RWPE1 (cell line): ENCODE results near the gene SLC25A13.

Source experiments
- CTCF ChIA-PET: fragments of 350-600 bp; sonication (Branson Sonifier 250); formaldehyde crosslinking; extraction: SDS; loops from one replicate; lab custom pipeline; 2021; lab: Yijun Ruan, JAX
- POLR2A ChIA-PET: fragments of 400-600 bp; formaldehyde crosslinking; extraction: SDS; loops from one replicate; lab custom pipeline; 2020; ENCODE audit warnings: antibody characterized with exemption; ENCODE audit not compliant: low non-redundant PET; lab: Yijun Ruan, JAX
- DNase-seq: peaks from one replicate; pipeline ENCODE4 v3.0.0; 2012; ENCODE audit warnings: low spot score
- H3K27ac ChIP-seq: fragments of 450-650 bp; 2 replicates; pipeline ENCODE4 v1.5.1; 2017
- TF ChIP-seq, protein P1 (sequence below): fragments of 450-650 bp; conservative IDR thresholded peaks from 2 replicates; pipeline ENCODE4 v1.5.1; 2017; ENCODE audit warnings: low read depth, mild to moderate bottlenecking

Gene SLC25A13

DNA sequence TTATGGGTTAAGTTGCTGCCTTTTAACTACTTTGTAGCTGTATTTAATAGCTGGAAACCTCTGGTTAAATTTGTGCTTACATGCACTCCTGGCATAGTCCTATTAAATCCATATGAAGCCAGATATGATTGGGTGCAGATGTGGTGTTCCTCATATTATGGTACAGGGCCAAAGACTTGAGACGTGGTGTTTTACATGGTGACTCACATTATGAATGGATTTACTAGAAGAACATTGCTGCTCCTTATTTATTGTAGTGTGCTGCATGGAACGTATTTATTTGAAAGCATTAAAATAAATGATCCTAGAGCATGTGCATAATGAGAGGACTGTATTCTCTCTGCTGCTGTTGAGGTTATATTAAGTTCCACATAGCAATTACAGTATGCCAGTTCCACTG, 224.1 kb downstream of the SLC25A13 start:
- no peak for DNase-seq
- TF ChIP-seq, protein P1, sequence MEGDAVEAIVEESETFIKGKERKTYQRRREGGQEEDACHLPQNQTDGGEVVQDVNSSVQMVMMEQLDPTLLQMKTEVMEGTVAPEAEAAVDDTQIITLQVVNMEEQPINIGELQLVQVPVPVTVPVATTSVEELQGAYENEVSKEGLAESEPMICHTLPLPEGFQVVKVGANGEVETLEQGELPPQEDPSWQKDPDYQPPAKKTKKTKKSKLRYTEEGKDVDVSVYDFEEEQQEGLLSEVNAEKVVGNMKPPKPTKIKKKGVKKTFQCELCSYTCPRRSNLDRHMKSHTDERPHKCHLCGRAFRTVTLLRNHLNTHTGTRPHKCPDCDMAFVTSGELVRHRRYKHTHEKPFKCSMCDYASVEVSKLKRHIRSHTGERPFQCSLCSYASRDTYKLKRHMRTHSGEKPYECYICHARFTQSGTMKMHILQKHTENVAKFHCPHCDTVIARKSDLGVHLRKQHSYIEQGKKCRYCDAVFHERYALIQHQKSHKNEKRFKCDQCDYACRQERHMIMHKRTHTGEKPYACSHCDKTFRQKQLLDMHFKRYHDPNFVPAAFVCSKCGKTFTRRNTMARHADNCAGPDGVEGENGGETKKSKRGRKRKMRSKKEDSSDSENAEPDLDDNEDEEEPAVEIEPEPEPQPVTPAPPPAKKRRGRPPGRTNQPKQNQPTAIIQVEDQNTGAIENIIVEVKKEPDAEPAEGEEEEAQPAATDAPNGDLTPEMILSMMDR, result no peak
- H3K27ac ChIP-seq, result no peak overlapping the region
- CTCF ChIA-PET, result no interaction called here
- POLR2A ChIA-PET, result no interaction called here

DNA sequence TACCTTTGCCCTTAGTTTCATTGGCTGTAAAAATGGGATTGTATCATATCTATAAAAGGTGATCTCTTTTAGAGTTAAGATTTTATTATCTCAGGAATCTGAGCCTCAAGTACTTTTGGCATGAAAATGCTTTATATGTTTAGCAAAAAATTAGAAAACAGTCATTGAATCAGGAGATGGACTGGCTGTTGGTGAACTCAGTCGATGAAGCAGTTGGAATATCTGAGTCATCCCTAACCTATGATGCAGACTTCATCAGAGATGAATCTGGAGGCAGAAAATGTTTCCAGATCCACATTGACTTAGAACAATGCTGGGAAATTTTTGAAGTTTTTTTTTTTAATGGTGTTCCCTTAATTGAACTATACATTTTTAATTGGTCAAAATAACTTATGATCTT, 228.5 kb downstream of the SLC25A13 start:
- CTCF ChIA-PET, result no interaction called here
- no peak overlapping the region for H3K27ac ChIP-seq
- DNase-seq, result peak; percentile 44
- POLR2A ChIA-PET, result no interaction called here
- TF ChIP-seq, protein P1, result no peak

DNA sequence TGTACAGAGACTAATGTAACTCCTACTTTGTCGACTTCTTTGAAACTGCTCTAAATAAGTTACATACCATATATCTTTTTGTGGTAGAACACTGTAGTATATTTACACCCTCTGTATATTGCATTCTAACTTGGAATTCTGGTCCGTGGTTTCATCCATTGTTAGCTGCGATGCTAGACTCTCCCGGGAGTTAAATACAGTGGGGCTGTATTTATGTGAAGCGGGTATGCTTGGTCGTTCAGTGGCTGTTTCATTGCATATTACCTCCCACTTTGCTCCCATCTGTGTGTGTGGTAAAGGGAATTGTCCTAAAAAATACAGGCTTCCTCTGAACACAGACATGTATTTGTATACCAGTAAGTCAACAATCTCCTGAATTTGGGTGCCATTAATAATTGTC, 231.1 kb downstream of the SLC25A13 start:
- CTCF ChIA-PET, result no interaction called here
- TF ChIP-seq, protein P1, result no peak
- DNase-seq, result no peak
- no peak overlapping the region for H3K27ac ChIP-seq
- POLR2A ChIA-PET, result no interaction called here

DNA sequence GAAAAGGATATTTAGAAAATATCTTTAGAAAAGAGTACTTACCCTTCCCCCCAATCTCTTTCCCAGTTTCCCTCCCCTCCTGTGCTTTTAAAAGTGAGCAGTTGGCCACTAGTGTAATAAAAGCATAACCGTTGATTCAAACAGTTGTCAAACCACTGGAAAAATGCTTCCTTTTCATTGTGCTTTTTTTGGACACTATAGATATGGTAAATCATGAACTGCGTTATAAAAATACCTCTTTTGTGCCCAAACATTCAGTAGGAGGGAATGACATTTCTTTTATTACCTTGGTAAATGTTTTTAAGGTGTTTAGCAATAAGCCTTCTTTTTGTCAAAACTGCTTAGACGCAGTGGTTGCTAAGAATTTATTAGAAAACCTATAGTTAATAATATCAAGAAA, 232.4 kb downstream of the SLC25A13 start:
- ChIA-PET CTCF (no interaction called here), POLR2A (no interaction called here)
- no peak for DNase-seq
- H3K27ac ChIP-seq, result no peak overlapping the region
- TF ChIP-seq, protein P1, result no peak

DNA sequence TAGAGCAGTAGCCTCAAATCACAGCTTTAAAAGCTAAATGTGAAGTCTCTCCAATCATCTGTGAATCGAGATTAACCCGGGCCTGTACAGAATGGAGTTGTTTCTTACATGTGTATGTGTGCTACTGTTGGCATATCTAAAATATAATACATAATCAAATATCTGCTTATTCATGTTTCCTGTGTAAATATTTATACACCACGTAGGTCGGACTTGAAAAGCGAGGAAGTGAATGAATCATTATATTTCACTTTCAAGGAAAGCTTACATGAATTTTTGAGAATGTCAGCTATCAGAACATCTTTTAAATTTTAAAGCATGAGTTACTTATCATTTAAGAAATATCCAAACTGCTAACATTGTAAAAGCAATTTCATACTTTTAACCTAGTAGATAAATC, 233.3 kb downstream of the SLC25A13 start:
- no peak for DNase-seq
- TF ChIP-seq, protein P1, result no peak
- ChIA-PET POLR2A (no interaction called here), CTCF (interaction anchor here (0.6 kb wide), 1 partner anchor 436 kb away, joined by 3 read pairs; no protein-coding TSS in a partner anchor)
- H3K27ac ChIP-seq, result no peak overlapping the region

DNA sequence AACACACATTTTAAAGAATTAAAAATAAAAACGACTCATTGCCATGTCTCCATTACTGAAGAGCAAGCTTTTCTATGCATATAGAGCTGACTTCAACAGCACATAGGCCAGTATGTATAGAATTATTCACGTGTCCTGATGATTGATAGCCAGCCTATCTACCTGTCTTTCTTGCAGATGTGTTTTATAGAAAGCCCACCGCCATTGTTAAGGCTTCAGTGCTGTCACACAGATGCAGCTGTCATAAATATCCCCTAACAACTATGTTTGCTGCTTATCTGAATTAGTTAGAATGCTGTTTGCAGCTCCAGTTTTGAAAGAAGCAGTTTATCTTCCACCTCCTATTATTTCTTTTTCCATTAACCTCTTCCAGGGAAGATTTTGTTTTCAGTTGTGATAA, 235.9 kb downstream of the SLC25A13 start:
- CTCF ChIA-PET, result interaction anchor here (1.7 kb wide), 1 partner anchor 10 kb away, joined by 11 read pairs; no protein-coding TSS in a partner anchor
- POLR2A ChIA-PET, result no interaction called here
- no peak overlapping the region for H3K27ac ChIP-seq
- TF ChIP-seq, protein P1, result no peak
- no peak for DNase-seq
